Testis (tissue), 3 donors: ENCODE data around the gene TAP1. TPM values are rescaled to one million over a fixed set of nuclear protein-coding genes. Genes with fewer than 3 reads are reported as not detected.

Experiments used
- DNase-seq: peaks from one replicate; pipeline ENCODE4 v3.0.0-alpha.2; 2019
- H3K27ac ChIP-seq, 2 donors: fragments of 200-600 bp; sonication (generic); one replicate each; pipeline ENCODE4 v1.5.1; 2019
- H3K27me3 ChIP-seq: fragments of 200-600 bp; sonication (generic); one replicate; pipeline ENCODE4 v1.5.1; 2019
- H3K36me3 ChIP-seq: fragments of 200-600 bp; sonication (generic); one replicate; pipeline ENCODE4 v1.5.1; 2017; ENCODE audit warnings: low read depth; ENCODE audit errors: missing control alignments
- H3K4me1 ChIP-seq: fragments of 200-600 bp; sonication (generic); one replicate; pipeline ENCODE4 v1.5.1; 2019
- H3K4me3 ChIP-seq, 2 donors: fragments of 200-600 bp; sonication (generic); one replicate each; pipeline ENCODE4 v1.5.1; 2017 to 2019
- H3K9me3 ChIP-seq: fragments of 200-600 bp; sonication (generic); one replicate; pipeline ENCODE4 v1.5.1; 2017
- CTCF ChIP-seq, 3 experiments: fragments of 450-650 bp in 2 of 3; fragments of 200-600 bp in 1 of 3; sonication (generic) in 1 of 3; IDR thresholded peaks; one replicate each; pipeline ENCODE4 v1.5.1; 2016 to 2019; ENCODE audit warnings: antibody characterized with exemption in 3 of 3, mild to moderate bottlenecking in 2 of 3, moderate library complexity in 1 of 3
- POLR2A ChIP-seq: fragments of 450-650 bp; IDR thresholded peaks from one replicate; pipeline ENCODE4 v1.6.1; 2017; ENCODE audit warnings: antibody characterized with exemption, mild to moderate bottlenecking, moderate library complexity
- WGBS, 2 donors: methylation state at CpG; one replicate each; pipeline ENCODE4 v1.1.5; 2018; 5-methylcytosine and 5-hydroxymethylcytosine counted together
- intact Hi-C: fragments of 100-400 bp; cut with DNase I; formaldehyde crosslinking; loops from one replicate; pipeline ENCODE4 v1.15.1; 2023; ENCODE audit warnings: low total_unique reads
- polyA plus RNA-seq: library from polyadenylated mRNA; stranded (reverse); fragments of 350-450 nt; fragmentation: Illumina TruSeq; extraction: RNeasy Lipid Tissue Mini Kit (QIAGEN cat#74804); gene quantifications from one replicate; pipeline ENCODE4 v1.2.3, GENCODE V29; 2014; ENCODE audit warnings: low read depth, low replicate concordance; ENCODE audit not compliant: insufficient read depth
- total RNA-seq, 2 donors: library from RNA; depleted of rRNA; stranded (reverse); fragments of >200 nt; gene quantifications; one replicate each; pipeline ENCODE4 v1.2.3, GENCODE V29; 2016

Gene TAP1
- total and polyA plus RNA-seq, 3 donors from 2014 or later, result 45.6 to 58.8 (median 57.4) TPM

GRCh38 chr6:32845384-32845884 is 8.1 kb downstream of the TAP1 start:
- Histone ChIP-seq H3K27ac (peak overlapping the region in 1 of 2 donors; percentile 89), H3K4me3 (no peak overlapping the region), H3K36me3 (no peaks in the 10 kb centered on the region), H3K9me3 (no peaks in the 10 kb centered on the region), H3K4me1 (peaks cover 15% of the 10 kb centered on the region), H3K27me3 (no peaks in the 10 kb centered on the region)
- intact Hi-C loops, result no loop called here
- TF ChIP-seq POLR2A (no peak), CTCF (IDR thresholded peaks at IDR 0.05) (no peak)
- WGBS, 2 donors, result 43 to 81% methylated on average over 5 to 10 of the region's 10 CpGs
- no peak for DNase-seq

GRCh38 chr6:32844839-32845383 is 8.6 kb downstream of the TAP1 start:
- Histone ChIP-seq H3K4me1 (peaks cover 15% of the 10 kb centered on the region), H3K9me3 (no peaks in the 10 kb centered on the region), H3K36me3 (no peaks in the 10 kb centered on the region), H3K27me3 (no peaks in the 10 kb centered on the region), H3K27ac (peak overlapping the region; percentile 32 to 89), H3K4me3 (peak overlapping the region; percentile 64 to 78)
- TF ChIP-seq CTCF (IDR thresholded peaks at IDR 0.05) (no peak), POLR2A (no peak)
- intact Hi-C loops, result no loop called here
- no peak for DNase-seq
- WGBS, 2 donors, result 28 to 39% methylated on average over 7 to 19 of the region's 19 CpGs

GRCh38 chr6:32843979-32844838 is 9.3 kb downstream of the TAP1 start, which contains the start of gene PSMB8:
TSS of gene PSMB8 (minus strand) at chr6:32844047. CDS start at chr6:32843996, 51 bp downstream.
- DNase-seq, result peak; percentile 99
- peaks cover 15% of the 10 kb centered on the region for H3K4me1 ChIP-seq
- H3K9me3 ChIP-seq, result no peaks in the 10 kb centered on the region
- peak within 1 kb of the TSS; percentile 64 to 78 for H3K4me3 ChIP-seq
- no peaks in the 10 kb centered on the region for H3K36me3 ChIP-seq
- no peaks in the 10 kb centered on the region for H3K27me3 ChIP-seq
- peak within 1 kb of the TSS; percentile 89 to 90 for H3K27ac ChIP-seq
- intact Hi-C loops, result no loop called here
- TF ChIP-seq CTCF (IDR thresholded peaks at IDR 0.05), result peak in 2 of 3 experiments; percentile 22 to 23
- TF ChIP-seq POLR2A, result no peak
- 0 to 1% methylated on average over 33 to 40 of the region's 40 CpGs for WGBS, 2 donors

- peaks cover 18% of the 10 kb centered on the region for H3K4me1 ChIP-seq
Observed at GRCh38 chr6:32843331-32843978, 10.0 kb downstream of the TAP1 start.

More at GRCh38 chr6:32843331-32843978, 10.0 kb downstream of the TAP1 start:
- no peaks in the 10 kb centered on the region for H3K36me3 ChIP-seq
- no peaks in the 10 kb centered on the region for H3K9me3 ChIP-seq
- peak overlapping the region; percentile 64 to 78 for H3K4me3 ChIP-seq
- intact Hi-C loops, result no loop called here
- no peaks in the 10 kb centered on the region for H3K27me3 ChIP-seq
- DNase-seq, result no peak
- peak overlapping the region; percentile 89 to 90 for H3K27ac ChIP-seq
- TF ChIP-seq CTCF (IDR thresholded peaks at IDR 0.05), result no peak
- TF ChIP-seq POLR2A, result no peak
- WGBS, 2 donors, result 5 to 14% methylated on average over 12 to 28 of the region's 28 CpGs
